ENCODE data around the gene PSME2.

DNA sequence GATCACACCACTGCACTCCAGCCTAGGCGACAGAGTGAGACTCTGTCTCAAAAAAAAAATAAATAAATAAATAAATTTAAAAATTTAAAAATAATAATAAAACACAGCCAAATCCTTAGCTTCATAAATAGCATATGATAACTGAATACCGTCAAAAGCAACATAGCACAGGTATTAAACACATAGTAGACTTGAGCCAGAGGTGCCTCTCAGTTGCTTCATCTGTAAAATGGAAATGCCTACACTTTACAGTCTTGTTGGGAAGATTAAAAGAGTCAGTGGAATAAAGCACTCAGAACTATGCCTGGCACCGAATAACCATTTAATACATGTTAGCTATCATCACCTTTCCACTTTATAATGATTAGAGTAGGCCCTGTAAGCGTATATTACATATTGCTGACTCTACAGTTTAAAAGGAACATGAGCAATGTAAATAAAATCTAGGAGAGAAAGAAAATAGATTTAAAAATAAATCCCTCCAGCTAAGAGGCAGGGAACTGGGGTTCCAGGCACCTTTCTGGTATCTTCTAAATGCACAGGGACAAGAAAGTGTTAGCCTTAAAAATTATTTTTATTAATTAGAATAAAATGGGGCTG lies 39.6 kb downstream of the PSME2 start:
- TF ChIP-seq SRF (IDR thresholded peaks at IDR 0.05; ENCODE audit: low read depth in 2 of 2, low read length in 2 of 2) (no peak), MXI1 (IDR thresholded peaks at IDR 0.05; ENCODE audit: low read depth, low read length) (no peak), CHD4 (IDR thresholded peaks at IDR 0.05) (no peak), YY1 (IDR thresholded peaks at IDR 0.05; ENCODE audit: low read depth, low read length) (no peak), CBX3 (IDR thresholded peaks at IDR 0.05; ENCODE audit: borderline replicate concordance, low read depth) (no peak), SPI1 (IDR thresholded peaks at IDR 0.05; ENCODE audit: borderline replicate concordance, insufficient read depth, low read depth, low read length) (no peak), GABPA (IDR thresholded peaks at IDR 0.05; ENCODE audit: low read depth) (no peak), BRCA1 (IDR thresholded peaks at IDR 0.05; ENCODE audit: low read depth, low read length) (no peak), EGR1 (IDR thresholded peaks at IDR 0.05; ENCODE audit: borderline replicate concordance in 1 of 2, low read depth in 2 of 2, low read length in 2 of 2) (no peak), CBX5 (IDR thresholded peaks at IDR 0.05; ENCODE audit: low read depth) (no peak)
